Measurements from ENCODE around the gene PDLIM4.

Gene PDLIM4

DNA sequence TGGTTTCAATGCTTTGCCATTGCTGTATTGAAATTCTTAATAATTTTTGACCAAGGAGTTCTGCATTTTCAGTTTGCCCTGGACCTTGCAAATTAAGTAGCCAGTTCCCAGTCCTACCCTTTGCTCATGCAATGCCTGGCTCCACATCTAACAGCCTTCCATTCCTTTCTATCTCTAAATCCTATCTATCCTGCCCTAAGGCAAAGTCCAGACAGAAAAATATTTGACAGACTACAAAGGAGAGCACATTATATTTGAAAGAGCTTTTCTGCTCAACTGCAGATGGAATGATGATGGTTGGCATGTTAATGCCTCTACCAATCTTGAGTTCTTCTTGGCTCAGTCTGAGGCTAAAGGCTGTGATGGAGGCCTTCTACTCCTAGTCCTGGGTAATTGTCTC, 52.2 kb downstream of the PDLIM4 start:
- peaks cover 36% of the 10 kb centered on the region in 2 donors for H3K4me1 ChIP-seq (ENCODE audit: control insufficient read depth in 1 of 2, insufficient read depth in 2 of 2, low read length in 2 of 2)
- H3K27me3 ChIP-seq (ENCODE audit: control insufficient read depth in 1 of 2, insufficient read depth in 2 of 2, low read length in 2 of 2) = no peaks in the 10 kb centered on the region
- no peak overlapping the region for H3K9ac ChIP-seq (ENCODE audit: low read depth in 1 of 2, low read length in 2 of 2)
- H3K9me3 ChIP-seq (ENCODE audit: control insufficient read depth in 1 of 2, low read length in 2 of 2) = peaks cover 6 to 11% of the 10 kb centered on the region in 2 donors
- H3K27ac ChIP-seq (ENCODE audit: low read depth, low read length) = no peak overlapping the region
- H3K4me3 ChIP-seq (ENCODE audit: low read depth in 1 of 2, low read length in 2 of 2) = no peak overlapping the region
- peaks cover 0 to 6% of the 10 kb centered on the region in 2 donors for H3K36me3 ChIP-seq (ENCODE audit: control insufficient read depth in 1 of 2, insufficient read depth in 2 of 2, low read length in 2 of 2)

GRCh38 chr5:132310141-132310834, 52.8 kb downstream of the PDLIM4 start:
- Histone ChIP-seq H3K9me3 (ENCODE audit: control insufficient read depth in 1 of 2, low read length in 2 of 2) (peaks cover 6 to 8% of the 10 kb centered on the region in 2 donors), H3K27me3 (ENCODE audit: control insufficient read depth in 1 of 2, insufficient read depth in 2 of 2, low read length in 2 of 2) (no peaks in the 10 kb centered on the region), H3K27ac (ENCODE audit: low read depth, low read length) (no peak overlapping the region), H3K4me3 (ENCODE audit: low read depth in 1 of 2, low read length in 2 of 2) (no peak overlapping the region), H3K4me1 (ENCODE audit: control insufficient read depth in 1 of 2, insufficient read depth in 2 of 2, low read length in 2 of 2) (peaks cover 36% of the 10 kb centered on the region in 2 donors), H3K36me3 (ENCODE audit: control insufficient read depth in 1 of 2, insufficient read depth in 2 of 2, low read length in 2 of 2) (peaks cover 0 to 6% of the 10 kb centered on the region in 2 donors), H3K9ac (ENCODE audit: low read depth in 1 of 2, low read length in 2 of 2) (no peak overlapping the region)

DNA sequence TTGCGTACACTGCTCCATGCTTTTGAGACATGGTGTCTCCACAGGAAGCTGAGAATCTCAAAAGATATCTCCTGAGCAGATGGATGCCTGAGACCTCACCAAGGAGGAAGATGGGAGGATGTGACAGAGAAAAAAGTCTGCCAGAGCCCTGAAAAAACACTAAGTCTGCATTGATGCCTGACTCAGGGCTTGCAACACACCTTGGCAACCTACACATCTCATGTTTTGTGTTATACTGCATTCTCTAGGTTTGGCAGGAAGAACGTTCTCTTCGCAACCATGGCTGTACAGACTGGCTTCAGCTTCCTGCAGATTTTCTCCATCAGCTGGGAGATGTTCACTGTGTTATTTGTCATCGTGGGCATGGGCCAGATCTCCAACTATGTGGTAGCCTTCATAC, 55.9 kb downstream of the PDLIM4 start:
- no peak overlapping the region for H3K4me3 ChIP-seq (ENCODE audit: low read depth in 1 of 2, low read length in 2 of 2)
- H3K9me3 ChIP-seq (ENCODE audit: control insufficient read depth in 1 of 2, low read length in 2 of 2) = no peaks in the 10 kb centered on the region

GRCh38 chr5:132313961-132314432, 56.5 kb downstream of the PDLIM4 start:
- Histone ChIP-seq H3K4me3 (ENCODE audit: low read depth in 1 of 2, low read length in 2 of 2) (no peak overlapping the region), H3K4me1 (ENCODE audit: control insufficient read depth in 1 of 2, insufficient read depth in 2 of 2, low read length in 2 of 2) (peaks cover 23 to 25% of the 10 kb centered on the region in 2 donors), H3K36me3 (ENCODE audit: control insufficient read depth in 1 of 2, insufficient read depth in 2 of 2, low read length in 2 of 2) (peaks cover 5 to 6% of the 10 kb centered on the region in 2 donors), H3K9me3 (ENCODE audit: control insufficient read depth in 1 of 2, low read length in 2 of 2) (no peaks in the 10 kb centered on the region), H3K27ac (ENCODE audit: low read depth, low read length) (no peak overlapping the region), H3K27me3 (ENCODE audit: control insufficient read depth in 1 of 2, insufficient read depth in 2 of 2, low read length in 2 of 2) (no peaks in the 10 kb centered on the region), H3K9ac (ENCODE audit: low read depth in 1 of 2, low read length in 2 of 2) (no peak overlapping the region)

More for the DNA sequence above, 55.9 kb downstream of the PDLIM4 start:
- peaks cover 5 to 6% of the 10 kb centered on the region in 2 donors for H3K36me3 ChIP-seq (ENCODE audit: control insufficient read depth in 1 of 2, insufficient read depth in 2 of 2, low read length in 2 of 2)
- no peaks in the 10 kb centered on the region for H3K27me3 ChIP-seq (ENCODE audit: control insufficient read depth in 1 of 2, insufficient read depth in 2 of 2, low read length in 2 of 2)
- H3K9ac ChIP-seq (ENCODE audit: low read depth in 1 of 2, low read length in 2 of 2) = no peak overlapping the region
- H3K4me1 ChIP-seq (ENCODE audit: control insufficient read depth in 1 of 2, insufficient read depth in 2 of 2, low read length in 2 of 2) = peaks cover 25 to 27% of the 10 kb centered on the region in 2 donors
- no peak overlapping the region for H3K27ac ChIP-seq (ENCODE audit: low read depth, low read length)

DNA sequence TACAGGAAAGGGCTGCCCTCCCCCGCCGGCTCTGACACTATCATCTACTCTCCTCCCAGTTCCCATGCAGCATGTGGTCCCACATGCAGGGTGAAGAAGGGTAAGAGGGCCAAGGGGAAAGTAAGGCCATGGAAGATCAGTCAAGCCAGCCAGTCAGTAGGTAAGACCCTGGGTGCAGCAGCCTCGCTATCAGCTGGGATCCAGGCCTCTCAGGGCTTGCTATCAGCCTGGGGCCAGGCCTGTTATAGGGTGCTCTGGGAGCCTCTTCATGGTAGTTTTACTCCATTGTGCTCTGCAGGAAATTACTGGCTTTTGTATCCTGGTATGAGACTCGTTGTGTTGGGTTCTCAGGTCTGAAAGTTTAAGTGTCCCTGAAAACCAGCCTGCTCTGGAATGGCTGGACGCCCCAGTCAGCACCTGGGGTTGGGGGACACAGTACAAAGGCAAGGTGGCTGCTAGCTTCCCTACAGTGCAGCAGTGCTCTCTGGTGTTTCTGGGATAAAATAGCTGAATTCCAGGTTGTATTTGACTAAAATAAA, 58.1 kb downstream of the PDLIM4 start:
- H3K9ac ChIP-seq (ENCODE audit: low read depth in 1 of 2, low read length in 2 of 2) = no peak overlapping the region

GRCh38 chr5:132319975-132320374, 62.5 kb downstream of the PDLIM4 start:
- Histone ChIP-seq H3K9me3 (ENCODE audit: control insufficient read depth in 1 of 2, low read length in 2 of 2) (no peaks in the 10 kb centered on the region), H3K27ac (ENCODE audit: low read depth, low read length) (no peak overlapping the region), H3K4me1 (ENCODE audit: control insufficient read depth in 1 of 2, insufficient read depth in 2 of 2, low read length in 2 of 2) (peaks cover 6 to 21% of the 10 kb centered on the region in 2 donors), H3K4me3 (ENCODE audit: low read depth in 1 of 2, low read length in 2 of 2) (no peak overlapping the region), H3K9ac (ENCODE audit: low read depth in 1 of 2, low read length in 2 of 2) (no peak overlapping the region), H3K36me3 (ENCODE audit: control insufficient read depth in 1 of 2, insufficient read depth in 2 of 2, low read length in 2 of 2) (peaks cover 7 to 9% of the 10 kb centered on the region in 2 donors), H3K27me3 (ENCODE audit: control insufficient read depth in 1 of 2, insufficient read depth in 2 of 2, low read length in 2 of 2) (no peaks in the 10 kb centered on the region)

More for the DNA sequence above, 58.1 kb downstream of the PDLIM4 start:
- peaks cover 5 to 6% of the 10 kb centered on the region in 2 donors for H3K36me3 ChIP-seq (ENCODE audit: control insufficient read depth in 1 of 2, insufficient read depth in 2 of 2, low read length in 2 of 2)
- H3K4me1 ChIP-seq (ENCODE audit: control insufficient read depth in 1 of 2, insufficient read depth in 2 of 2, low read length in 2 of 2) = peaks cover 9 to 15% of the 10 kb centered on the region in 2 donors
- H3K27me3 ChIP-seq (ENCODE audit: control insufficient read depth in 1 of 2, insufficient read depth in 2 of 2, low read length in 2 of 2) = no peaks in the 10 kb centered on the region
- no peaks in the 10 kb centered on the region for H3K9me3 ChIP-seq (ENCODE audit: control insufficient read depth in 1 of 2, low read length in 2 of 2)
- H3K4me3 ChIP-seq (ENCODE audit: low read depth in 1 of 2, low read length in 2 of 2) = no peak overlapping the region
- no peak overlapping the region for H3K27ac ChIP-seq (ENCODE audit: low read depth, low read length)

GRCh38 chr5:132321109-132321721, 63.7 kb downstream of the PDLIM4 start:
- Histone ChIP-seq H3K9ac (ENCODE audit: low read depth in 1 of 2, low read length in 2 of 2) (no peak overlapping the region), H3K27ac (ENCODE audit: low read depth, low read length) (peak overlapping the region; percentile 5), H3K36me3 (ENCODE audit: control insufficient read depth in 1 of 2, insufficient read depth in 2 of 2, low read length in 2 of 2) (peaks cover 7 to 9% of the 10 kb centered on the region in 2 donors), H3K4me1 (ENCODE audit: control insufficient read depth in 1 of 2, insufficient read depth in 2 of 2, low read length in 2 of 2) (peaks cover 6 to 21% of the 10 kb centered on the region in 2 donors), H3K27me3 (ENCODE audit: control insufficient read depth in 1 of 2, insufficient read depth in 2 of 2, low read length in 2 of 2) (no peaks in the 10 kb centered on the region), H3K9me3 (ENCODE audit: control insufficient read depth in 1 of 2, low read length in 2 of 2) (no peaks in the 10 kb centered on the region), H3K4me3 (ENCODE audit: low read depth in 1 of 2, low read length in 2 of 2) (no peak overlapping the region)

DNA sequence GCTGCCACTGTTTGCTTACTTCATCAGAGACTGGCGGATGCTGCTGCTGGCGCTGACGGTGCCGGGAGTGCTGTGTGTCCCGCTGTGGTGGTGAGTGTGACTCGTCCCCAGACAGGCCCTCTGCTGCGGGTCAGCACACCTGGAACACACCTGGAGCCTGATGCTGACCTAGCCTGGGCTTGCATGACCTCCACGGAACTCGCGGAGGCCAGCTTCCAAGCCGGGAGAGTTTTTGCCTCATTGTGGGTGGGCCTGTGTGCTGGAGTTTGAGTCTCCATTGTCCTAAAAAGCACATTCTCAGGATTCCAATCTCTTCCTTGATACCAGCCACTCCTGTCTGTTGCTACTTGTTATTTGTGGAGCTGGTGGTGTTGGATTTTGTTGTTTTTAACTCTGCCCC, 64.8 kb downstream of the PDLIM4 start:
- H3K27me3 ChIP-seq (ENCODE audit: control insufficient read depth in 1 of 2, insufficient read depth in 2 of 2, low read length in 2 of 2) = no peaks in the 10 kb centered on the region
- H3K9ac ChIP-seq (ENCODE audit: low read depth in 1 of 2, low read length in 2 of 2) = no peak overlapping the region
- H3K9me3 ChIP-seq (ENCODE audit: control insufficient read depth in 1 of 2, low read length in 2 of 2) = no peaks in the 10 kb centered on the region
- H3K4me3 ChIP-seq (ENCODE audit: low read depth in 1 of 2, low read length in 2 of 2) = no peak overlapping the region
- no peak overlapping the region for H3K27ac ChIP-seq (ENCODE audit: low read depth, low read length)
- peaks cover 6 to 21% of the 10 kb centered on the region in 2 donors for H3K4me1 ChIP-seq (ENCODE audit: control insufficient read depth in 1 of 2, insufficient read depth in 2 of 2, low read length in 2 of 2)
- peaks cover 7 to 9% of the 10 kb centered on the region in 2 donors for H3K36me3 ChIP-seq (ENCODE audit: control insufficient read depth in 1 of 2, insufficient read depth in 2 of 2, low read length in 2 of 2)
